HepG2 (cell line): Measurements from ENCODE around the gene HS6ST2. TPM values are rescaled to one million over a fixed set of nuclear protein-coding genes. Genes with fewer than 3 reads are reported as not detected.

Experiments used
- ATAC-seq: fragments of 200-7000 bp; cut with Tn5 transposase; 3 replicates; pipeline ENCODE4 v1.9.1; 2020; ENCODE audit warnings: mild to moderate bottlenecking, moderate library complexity
- BruUV-seq: library from RNA; stranded (reverse); fragments of 400-500 nt; replicated peaks from 2 replicates; lab custom pipeline; 2021; lab: Mats Ljungman, UMichigan
- CTCF ChIA-PET: fragments of 300-600 bp; formaldehyde crosslinking; extraction: SDS; loops from one replicate; lab custom pipeline; 2021; ENCODE audit warnings: low total read pairs, inconsistent platforms, low intra/inter-chr PET ratio; lab: Yijun Ruan, JAX
- POLR2A ChIA-PET: fragments of 350-600 bp; sonication (Branson Sonifier 250); formaldehyde crosslinking; loops from one replicate; lab custom pipeline; 2020; ENCODE audit warnings: antibody characterized with exemption, inconsistent platforms; lab: Yijun Ruan, JAX
- DNase-seq: peaks from one replicate; pipeline ENCODE4 v3.0.0-alpha.2; 2015; ENCODE audit warnings: low spot score
- FAIRE-seq: peaks from 3 replicates; lab custom pipeline; 2011; peaks lifted over from hg19 to GRCh38; lab: Jason Lieb, UNC
- H2AFZ ChIP-seq: one replicate; pipeline ENCODE4 v1.6.1; 2011; ENCODE audit warnings: low read length, inconsistent platforms
- H3K27ac ChIP-seq: fragments of 300-600 bp; 3 replicates; pipeline ENCODE4 v1.8.0; 2011; ENCODE audit warnings: mixed run types, mild to moderate bottlenecking, mixed read lengths, low read length, inconsistent platforms; ENCODE audit not compliant: insufficient read depth; ENCODE audit errors: extremely low read length
- H3K27me3 ChIP-seq, 2 experiments: fragments of 200-600 bp in 1 of 2; 2 replicates in 1 of 2; 3 replicates in 1 of 2; pipeline versions ENCODE4 v1.6.0 to v1.8.0; 2011; ENCODE audit warnings: low read length in 2 of 2, mild to moderate bottlenecking in 2 of 2, moderate library complexity in 2 of 2, inconsistent platforms in 1 of 2; ENCODE audit not compliant: insufficient read depth in 2 of 2, control insufficient read depth in 1 of 2
- H3K36me3 ChIP-seq, 2 experiments: fragments of 200-600 bp in 1 of 2; replicated peaks in 1 of 2; 2 replicates in 1 of 2; 3 replicates in 1 of 2; pipeline versions ENCODE4 v1.5.1 to v1.8.0; 2011; ENCODE audit warnings: low read length in 2 of 2, inconsistent platforms in 1 of 2; ENCODE audit not compliant: insufficient read depth in 2 of 2, control insufficient read depth in 1 of 2
- H3K4me1 ChIP-seq: 2 replicates; pipeline ENCODE4 v1.5.1; 2012; ENCODE audit warnings: low read length, inconsistent platforms; ENCODE audit not compliant: insufficient read depth
- H3K4me2 ChIP-seq: 2 replicates; pipeline ENCODE4 v1.6.0; 2011; ENCODE audit warnings: low read depth, low read length, inconsistent platforms
- H3K4me3 ChIP-seq, 3 experiments: fragments of 200-600 bp in 1 of 3; sonication (generic), shearing (Covaris generic) in 1 of 3; replicated peaks in 1 of 3; 2 replicates each; pipeline ENCODE4 v1.5.1; 2011 to 2016; ENCODE audit warnings: low read length in 3 of 3, inconsistent platforms in 2 of 3, low read depth in 2 of 3, mild to moderate bottlenecking in 2 of 3, control low read depth in 1 of 3, mixed read lengths in 1 of 3; ENCODE audit not compliant: insufficient read depth in 1 of 3
- H3K79me2 ChIP-seq: one replicate; pipeline ENCODE4 v1.6.1; 2011; ENCODE audit warnings: low read length, inconsistent platforms; ENCODE audit not compliant: insufficient read depth
- H3K9ac ChIP-seq: 2 replicates; pipeline ENCODE4 v1.6.0; 2011; ENCODE audit warnings: mild to moderate bottlenecking, low read depth, low read length, inconsistent platforms; ENCODE audit not compliant: insufficient read depth
- H3K9me3 ChIP-seq: 2 replicates; pipeline ENCODE4 v1.5.1; 2012; ENCODE audit warnings: mild to moderate bottlenecking, low read length
- H4K20me1 ChIP-seq: 2 replicates; pipeline ENCODE4 v1.6.0; 2011; ENCODE audit warnings: inconsistent platforms, mild to moderate bottlenecking, low read length, moderate library complexity; ENCODE audit not compliant: insufficient read depth
- ARNT2 ChIP-seq: sonication (generic); formaldehyde crosslinking; IDR thresholded peaks from 2 replicates; pipeline ENCODE4 v1.8.0; 2022; ENCODE audit warnings: mild to moderate bottlenecking, low read depth, missing genetic modification reagents, moderate library complexity
- CTCF ChIP-seq: sonication (generic); formaldehyde crosslinking; IDR thresholded peaks from 2 replicates; pipeline ENCODE4 v1.5.0; 2020; ENCODE audit warnings: mild to moderate bottlenecking, missing genetic modification reagents, moderate library complexity
- DPF2 ChIP-seq: sonication (generic); formaldehyde crosslinking; IDR thresholded peaks from 2 replicates; pipeline ENCODE4 v1.4.0; 2020; ENCODE audit warnings: mild to moderate bottlenecking, low read depth, missing genetic modification reagents, borderline replicate concordance
- FLYWCH1 ChIP-seq: sonication (generic); formaldehyde crosslinking; IDR thresholded peaks from 2 replicates; pipeline ENCODE4 v1.8.1; 2023; ENCODE audit warnings: mild to moderate bottlenecking, missing genetic modification reagents
- PPARG ChIP-seq: conservative IDR thresholded peaks from 2 replicates; pipeline ENCODE4 v1.6.1; 2016; ENCODE audit warnings: missing biosample characterization, missing genetic modification reagents
- RFXAP ChIP-seq: sonication (generic); formaldehyde crosslinking; IDR thresholded peaks from 2 replicates; pipeline ENCODE4 v1.4.0; 2020; ENCODE audit warnings: missing genetic modification reagents, borderline replicate concordance
- SMC3 ChIP-seq: IDR thresholded peaks from 2 replicates; pipeline ENCODE4 v1.6.1; 2011; ENCODE audit warnings: low read length, improper control_type of control experiment
- SRF ChIP-seq: IDR thresholded peaks from 2 replicates; pipeline ENCODE4 v1.6.1; 2011; ENCODE audit warnings: mild to moderate bottlenecking, low read depth, low read length, moderate library complexity
- STAG1 ChIP-seq: sonication (generic); formaldehyde crosslinking; IDR thresholded peaks from 2 replicates; pipeline ENCODE4 v1.4.0; 2020; ENCODE audit warnings: missing genetic modification reagents
- TRAFD1 ChIP-seq: sonication (generic); formaldehyde crosslinking; IDR thresholded peaks from 2 replicates; pipeline ENCODE4 v1.5.1; 2020; ENCODE audit warnings: missing genetic modification reagents, mild to moderate bottlenecking, borderline replicate concordance
- ZKSCAN1 ChIP-seq: fragments of 150-350 bp; IDR thresholded peaks from 2 replicates; pipeline ENCODE4 v1.6.1; 2014; ENCODE audit warnings: low read length
- ZMYM2 ChIP-seq: sonication (generic); formaldehyde crosslinking; IDR thresholded peaks from 2 replicates; pipeline ENCODE4 v1.8.0; 2022; ENCODE audit warnings: mild to moderate bottlenecking, missing genetic modification reagents
- ZNF503 ChIP-seq: sonication (generic); formaldehyde crosslinking; IDR thresholded peaks from 2 replicates; pipeline ENCODE4 v1.4.0; 2020; ENCODE audit warnings: missing genetic modification reagents
- ZNF709 ChIP-seq: sonication (generic); formaldehyde crosslinking; IDR thresholded peaks from 2 replicates; pipeline ENCODE4 v1.5.0; 2020; ENCODE audit warnings: mild to moderate bottlenecking, missing genetic modification reagents
- WGBS: methylation state at CpG from one replicate; pipeline ENCODE4 v1.1.6; 2017; ENCODE audit warnings: low lambda C conversion rate; 5-methylcytosine and 5-hydroxymethylcytosine counted together
- in situ Hi-C: cut with HindIII; loops from 2 replicates; pipeline ENCODE4 v1.10.0; 2017; ENCODE audit warnings: low pct_unique_long_range_greater_than_20kb; ENCODE audit not compliant: extremely low pct_ligation_motif_present
- intact Hi-C: fragments of 100-400 bp; cut with micrococcal nuclease; formaldehyde crosslinking; loops from one replicate; pipeline ENCODE4 v1.10.0; 2022; ENCODE audit not compliant: unreplicated experiment
- polyA plus RNA-seq, 8 experiments: library from polyadenylated mRNA; depleted of rRNA in 3 of 8; stranded (reverse) in 7 of 8; unstranded in 1 of 8; fragments of >200 nt; fragmentation: Illumina TruSeq in 4 of 8; extraction: Trizol in 4 of 8; gene quantifications; 2 replicates each; pipeline versions ENCODE4 v1.2.1 to v1.2.3, GENCODE V29; 2011 to 2016; ENCODE audit warnings: low read depth in 4 of 8, missing spikeins in 1 of 8, mixed read lengths in 1 of 8; ENCODE audit not compliant: insufficient read depth in 1 of 8
- total RNA-seq, 5 experiments: library from RNA; depleted of rRNA; stranded (reverse); fragments of >200 nt; fragmentation: Illumina TruSeq; extraction: Trizol; gene quantifications; 2 replicates each; pipeline ENCODE4 v1.2.3, GENCODE V29; 2016; ENCODE audit warnings: low read depth in 1 of 5
- TF ChIP-seq, protein P1 (sequence below): IDR thresholded peaks from 2 replicates; pipeline ENCODE4 v1.6.1; 2012; ENCODE audit warnings: inconsistent platforms
- TF ChIP-seq, protein P2 (sequence below): sonication (generic); formaldehyde crosslinking; IDR thresholded peaks from 2 replicates; pipeline ENCODE4 v1.5.1; 2020; ENCODE audit warnings: mild to moderate bottlenecking, moderate library complexity, missing genetic modification reagents

Gene HS6ST2
- total and polyA plus RNA-seq, 2 of the 13 experiments (the other 11 are each of a cell fraction or from before 2014, with no cell fraction given) = 0.05 TPM; not detected in 1

DNA sequence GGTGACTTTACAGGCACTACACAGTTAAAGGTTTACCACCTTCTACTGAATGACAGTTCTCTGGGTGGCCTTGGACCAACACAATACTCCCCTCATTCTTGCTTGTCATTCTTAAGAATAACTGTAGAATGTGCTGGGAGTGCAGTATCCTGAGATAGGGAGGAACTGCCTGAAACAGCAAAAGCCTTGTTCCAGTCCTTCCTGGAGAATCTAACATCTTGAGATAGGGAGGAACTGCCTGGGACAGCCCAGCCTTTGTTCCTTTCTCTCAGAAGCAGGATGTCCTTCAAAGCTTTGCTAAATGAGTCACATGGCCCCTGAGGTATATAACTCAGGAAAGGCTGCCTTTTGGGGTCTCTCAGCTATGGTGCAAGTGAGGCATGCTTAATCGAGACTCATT, 323.9 kb downstream of the HS6ST2 start (continued):
- TF ChIP-seq TRAFD1 (CRISPR knock-in tag) (no peak), DPF2 (CRISPR knock-in tag) (no peak), ZNF503 (CRISPR knock-in tag) (no peak), RFXAP (CRISPR knock-in tag) (no peak), ZMYM2 (CRISPR knock-in tag) (no peak), ARNT2 (no peak), ZNF709 (CRISPR knock-in tag) (no peak)
- TF ChIP-seq, all 625 proteins: peak for 0

DNA sequence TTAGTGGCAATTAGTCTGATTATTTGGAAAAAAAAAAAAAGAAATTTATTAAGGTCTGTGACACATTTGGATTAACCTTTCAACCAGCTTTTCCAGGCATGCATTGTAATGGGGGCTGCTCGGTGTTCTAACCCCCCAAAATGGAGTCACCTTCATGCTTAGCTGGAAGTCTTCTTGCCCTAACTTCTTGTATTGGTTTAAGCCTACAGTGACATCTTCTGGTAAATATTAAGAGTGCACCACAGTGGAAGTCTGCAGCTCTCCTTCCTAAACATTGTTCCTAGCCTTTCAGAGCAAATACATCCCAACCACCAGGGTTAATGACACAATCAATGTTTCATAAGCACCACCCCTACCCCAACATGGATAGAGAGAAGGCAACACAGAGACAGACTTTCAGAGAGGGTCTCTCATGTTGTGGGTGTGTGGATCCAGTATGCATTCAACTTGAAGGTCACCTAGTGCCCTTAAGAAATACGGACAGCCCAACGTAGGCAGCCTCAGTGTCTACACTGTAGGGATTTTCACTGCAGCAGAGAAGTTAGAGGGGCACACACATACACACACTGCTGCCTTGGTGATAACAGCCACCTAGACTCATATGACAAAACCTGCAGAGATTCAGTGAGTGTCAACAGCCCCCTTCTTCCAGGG, 326.7 kb downstream of the HS6ST2 start:
- Histone ChIP-seq H3K9me3 (no peaks in the 10 kb centered on the region), H3K27me3 (no peaks in the 10 kb centered on the region), H3K4me3 (no peak overlapping the region), H3K4me1 (no peaks in the 10 kb centered on the region), H2AFZ (no peak overlapping the region), H3K9ac (no peak overlapping the region), H3K36me3 (no peaks in the 10 kb centered on the region), H4K20me1 (no peaks in the 10 kb centered on the region), H3K4me2 (no peak overlapping the region), H3K27ac (no peak overlapping the region), H3K79me2 (no peaks in the 10 kb centered on the region)
- ATAC-seq (peak; percentile 74), DNase-seq (peak; percentile 31), FAIRE-seq (peak; percentile 91)
- WGBS = 0% methylated on average over 1 of the region's 3 CpGs
- intact Hi-C loops (loop anchor here (5.0 kb wide), 1 partner anchor 404 kb away; no protein-coding TSS in a partner anchor), in situ Hi-C loops (loop anchor here (10.0 kb wide), 1 partner anchor 787 kb away; no protein-coding TSS in a partner anchor)
- no TSS peak for BruUV-seq
- ChIA-PET CTCF (interaction anchor here (1.2 to 2.0 kb wide), 2 partner anchors 339 to 406 kb away, joined by 3 to 11 read pairs; no protein-coding TSS in a partner anchor), POLR2A (interaction anchor here (1.0 kb wide), 1 partner anchor 220 kb away, joined by 4 read pairs; no protein-coding TSS in a partner anchor)
- TF ChIP-seq, protein P1, sequence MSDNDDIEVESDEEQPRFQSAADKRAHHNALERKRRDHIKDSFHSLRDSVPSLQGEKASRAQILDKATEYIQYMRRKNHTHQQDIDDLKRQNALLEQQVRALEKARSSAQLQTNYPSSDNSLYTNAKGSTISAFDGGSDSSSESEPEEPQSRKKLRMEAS = no peak
- TF ChIP-seq, protein P2, sequence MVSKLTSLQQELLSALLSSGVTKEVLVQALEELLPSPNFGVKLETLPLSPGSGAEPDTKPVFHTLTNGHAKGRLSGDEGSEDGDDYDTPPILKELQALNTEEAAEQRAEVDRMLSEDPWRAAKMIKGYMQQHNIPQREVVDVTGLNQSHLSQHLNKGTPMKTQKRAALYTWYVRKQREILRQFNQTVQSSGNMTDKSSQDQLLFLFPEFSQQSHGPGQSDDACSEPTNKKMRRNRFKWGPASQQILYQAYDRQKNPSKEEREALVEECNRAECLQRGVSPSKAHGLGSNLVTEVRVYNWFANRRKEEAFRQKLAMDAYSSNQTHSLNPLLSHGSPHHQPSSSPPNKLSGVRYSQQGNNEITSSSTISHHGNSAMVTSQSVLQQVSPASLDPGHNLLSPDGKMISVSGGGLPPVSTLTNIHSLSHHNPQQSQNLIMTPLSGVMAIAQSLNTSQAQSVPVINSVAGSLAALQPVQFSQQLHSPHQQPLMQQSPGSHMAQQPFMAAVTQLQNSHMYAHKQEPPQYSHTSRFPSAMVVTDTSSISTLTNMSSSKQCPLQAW (CRISPR knock-in tag) = no peak
- TF ChIP-seq ZKSCAN1 (no peak), CTCF (CRISPR knock-in tag) (peak; percentile 68), FLYWCH1 (CRISPR knock-in tag) (no peak), SMC3 (peak; percentile 42; the same call in 1 of the 2 replicates), PPARG (no peak), STAG1 (CRISPR knock-in tag) (peak; percentile 83), SRF (no peak)
